Lung (tissue), 13 donors: ENCODE results near the gene TNFRSF9. TPM values are rescaled to one million over a fixed set of nuclear protein-coding genes. Genes with fewer than 3 reads are reported as not detected.

Source experiments
- ATAC-seq: fragments of 200-7000 bp; cut with Tn5 transposase; one replicate; pipeline ENCODE4 v1.9.1; 2020; ENCODE audit warnings: moderate number of reproducible peaks; ENCODE audit not compliant: insufficient read depth, low FRiP score
- DNase-seq, 3 donors: peaks; one replicate each; pipeline ENCODE4 v3.0.0-alpha.2; 2013 to 2017
- H3K27ac ChIP-seq, 2 donors: one replicate each; pipeline ENCODE4 v1.5.1; 2013; ENCODE audit warnings: mild to moderate bottlenecking in 2 of 2, moderate library complexity in 2 of 2, control low read depth in 1 of 2, inconsistent platforms in 1 of 2, low read depth in 1 of 2, low read length in 1 of 2
- H3K27me3 ChIP-seq, 3 donors: one replicate each; pipeline ENCODE4 v1.5.1; 2013; ENCODE audit warnings: low read length in 2 of 3; ENCODE audit not compliant: control insufficient read depth in 3 of 3, insufficient read depth in 3 of 3
- H3K36me3 ChIP-seq, 4 donors: one replicate each; pipeline ENCODE4 v1.5.1; 2013; ENCODE audit warnings: low read length in 4 of 4, mild to moderate bottlenecking in 1 of 4, moderate library complexity in 1 of 4; ENCODE audit not compliant: control insufficient read depth in 4 of 4, insufficient read depth in 4 of 4
- H3K4me1 ChIP-seq, 5 donors: one replicate each; pipeline ENCODE4 v1.5.1; 2013; ENCODE audit warnings: low read length in 5 of 5, mild to moderate bottlenecking in 2 of 5, moderate library complexity in 1 of 5; ENCODE audit not compliant: control insufficient read depth in 5 of 5, insufficient read depth in 5 of 5
- H3K4me3 ChIP-seq: one replicate; pipeline ENCODE4 v1.5.1; 2013; ENCODE audit warnings: mild to moderate bottlenecking, control low read depth, moderate library complexity
- H3K9ac ChIP-seq, 2 donors: one replicate each; pipeline ENCODE4 v1.5.1; 2013; ENCODE audit warnings: low read length in 2 of 2, control low read depth in 1 of 2; ENCODE audit not compliant: insufficient read depth in 1 of 2
- H3K9me3 ChIP-seq, 4 donors: one replicate each; pipeline ENCODE4 v1.5.1; 2013; ENCODE audit warnings: low read length in 3 of 4, mild to moderate bottlenecking in 1 of 4, moderate library complexity in 1 of 4; ENCODE audit not compliant: control insufficient read depth in 4 of 4, insufficient read depth in 3 of 4
- CTCF ChIP-seq: IDR thresholded peaks from 2 replicates; pipeline ENCODE4 v1.5.1; 2012; ENCODE audit warnings: mild to moderate bottlenecking; ENCODE audit errors: control extremely low read depth, extremely low read depth
- WGBS, 2 donors: extraction: QIAGEN DNeasy Blood & Tissue Kit; methylation state at CpG; one replicate each; pipeline ENCODE4 v1.1.7; 2013; 5-methylcytosine and 5-hydroxymethylcytosine counted together
- polyA plus RNA-seq, 2 donors: library from polyadenylated mRNA; stranded (reverse); fragments of 200-250 nt; gene quantifications; one replicate each; pipeline ENCODE4 v1.2.1, GENCODE V29; 2013
- small RNA-seq: library from RNA; depleted of rRNA; stranded (forward); fragments of <200 nt; gene quantifications from one replicate; pipeline ENCODE3, GENCODE V24; 2014; ENCODE audit warnings: low replicate concordance
- total RNA-seq, 2 donors: library from RNA; depleted of rRNA in 1 of 2; stranded (reverse); fragments of >200 nt in 1 of 2; gene quantifications; one replicate each; pipeline ENCODE4 v1.2.1, GENCODE V29; 2014 to 2021
- donor health status: control.
- donor health status: control.
- donor health status: Bipolar disorder and iron deficiency.
- donor health status: healthy.
- donor health status: DM: yes; HTN: yes; CAD: no.

Gene TNFRSF9
- total and polyA plus RNA-seq, 4 donors = 0.45 to 2.0 (median 0.65) TPM

- Histone ChIP-seq H3K27me3 (no peaks in the 10 kb centered on the region), H3K27ac (no peak overlapping the region), H3K9me3 (peaks cover 0 to 1% (median 0%) of the 10 kb centered on the region in 4 donors), H3K36me3 (no peaks in the 10 kb centered on the region), H3K4me3 (no peak overlapping the region), H3K4me1 (no peaks in the 10 kb centered on the region), H3K9ac (no peak overlapping the region)
- 85 to 91% methylated on average over 16 of the region's 16 CpGs for WGBS, 2 donors
- DNase-seq (no peak), ATAC-seq (no peak)
- no peak for TF ChIP-seq CTCF
These were observed 71.3 kb downstream of the TNFRSF9 start for GRCh38 chr1:7869136-7869920.

- peaks cover 0 to 1% (median 0%) of the 10 kb centered on the region in 4 donors for H3K9me3 ChIP-seq
- WGBS, 2 donors = 81 to 83% methylated on average over 10 of the region's 10 CpGs
- no peak for ATAC-seq
- H3K4me3 ChIP-seq = no peak overlapping the region
- H3K9ac ChIP-seq = no peak overlapping the region
- no peak for DNase-seq
- no peaks in the 10 kb centered on the region for H3K4me1 ChIP-seq
- no peaks in the 10 kb centered on the region for H3K27me3 ChIP-seq
- no peaks in the 10 kb centered on the region for H3K36me3 ChIP-seq
- no peak for TF ChIP-seq CTCF
- no peak overlapping the region for H3K27ac ChIP-seq
These were observed 72.4 kb downstream of the TNFRSF9 start for GRCh38 chr1:7868070-7868780.

GRCh38 chr1:7865978-7866377 lies 74.7 kb downstream of the TNFRSF9 start:
- DNase-seq (no peak), ATAC-seq (no peak)
- Histone ChIP-seq H3K27me3 (no peaks in the 10 kb centered on the region), H3K9ac (no peak overlapping the region), H3K9me3 (peaks cover 0 to 1% (median 0%) of the 10 kb centered on the region in 4 donors), H3K4me3 (no peak overlapping the region), H3K36me3 (no peaks in the 10 kb centered on the region), H3K4me1 (no peaks in the 10 kb centered on the region), H3K27ac (no peak overlapping the region)
- 92% methylated on average over 12 to 16 of the region's 16 CpGs for WGBS, 2 donors
- TF ChIP-seq CTCF = no peak

Small RNA genes lying within 50 kb of the gene (small RNA-seq; reads per million reads assigned to genes)
- gene RF00019 = not detected

Other genes with a start within 250 kb of the TNFRSF9 start
- 100 to 1,000 TPM; 103 to 146 TPM for gene VAMP3, start 169.5 kb downstream of the TNFRSF9 start, total RNA-seq
- 10 to 100 TPM; 46.6 to 71.1 TPM for gene VAMP3, start 169.5 kb downstream of the TNFRSF9 start, polyA plus RNA-seq
- gene PER3, start 156.5 kb downstream of the TNFRSF9 start, total RNA-seq = 10 to 100 TPM; 11.5 to 21.1 TPM
- gene PER3, start 156.5 kb downstream of the TNFRSF9 start, polyA plus RNA-seq = 10 to 100 TPM in 1 of 2 donors, 1 to 10 TPM in 1; 3.4 to 11.5 TPM
- gene UTS2, start 87.8 kb downstream of the TNFRSF9 start, total RNA-seq = under 1 TPM in 1 of 2 donors, not detected in 1; 0.82 TPM
- 1 to 10 TPM in 1 of 2 donors, not detected in 1; 1.8 TPM for gene UTS2, start 87.8 kb downstream of the TNFRSF9 start, polyA plus RNA-seq
- gene PARK7, start 20.9 kb upstream of the TNFRSF9 start, total RNA-seq = 100 to 1,000 TPM; 140 to 247 TPM
- gene PARK7, start 20.9 kb upstream of the TNFRSF9 start, polyA plus RNA-seq = 100 to 1,000 TPM; 287 to 392 TPM
- gene ERRFI1, start 85.5 kb upstream of the TNFRSF9 start, total RNA-seq = 10 to 100 TPM; 52.6 to 89.2 TPM
- 10 to 100 TPM; 26.5 to 70.3 TPM for gene ERRFI1, start 85.5 kb upstream of the TNFRSF9 start, polyA plus RNA-seq